ENCODE data around the gene MCM5. TPM values are rescaled to one million over a fixed set of nuclear protein-coding genes. Genes with fewer than 3 reads are reported as not detected.

The MCM5 gene
- total RNA-seq, 1 experiment from 2014 or later = 194 TPM

DNA sequence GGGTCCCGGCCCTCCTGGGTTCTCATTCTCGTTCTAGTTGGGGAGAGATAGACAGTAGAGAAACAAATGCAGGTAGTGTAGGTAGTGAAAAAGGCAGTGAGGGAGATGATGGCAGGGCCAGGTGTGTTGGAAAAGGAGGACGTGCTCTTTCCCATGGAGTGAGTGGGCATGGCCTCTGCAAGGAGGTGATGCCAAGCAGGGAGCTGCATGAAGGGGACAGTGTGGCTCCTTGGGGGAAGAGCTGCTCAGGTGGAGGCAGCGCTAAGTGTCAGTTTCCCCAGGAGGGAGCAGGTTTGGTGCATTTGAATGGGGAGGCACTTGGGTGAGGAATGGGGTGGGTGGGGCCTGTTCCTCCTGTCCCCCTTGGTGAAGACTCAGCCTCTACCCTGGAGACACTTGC lies 22.2 kb downstream of the MCM5 start:
- intact Hi-C loops (cut with micrococcal nuclease) = no loop called here
- no peak overlapping the region for H3K4me3 ChIP-seq (replicated peaks in 1 of 2; ENCODE audit: low read depth in 1 of 2, low read length in 2 of 2)
- peaks cover 17% of the 10 kb centered on the region in 2 experiments for H3K4me1 ChIP-seq (ENCODE audit: control insufficient read depth in 1 of 2, insufficient read depth in 2 of 2, low read length in 2 of 2)
- no peaks in the 10 kb centered on the region for H3K27me3 ChIP-seq (ENCODE audit: insufficient read depth, low read length)
- no peak overlapping the region for H3K27ac ChIP-seq (ENCODE audit: low read depth, low read length)
- no peak for TF ChIP-seq SRF (IDR thresholded peaks at IDR 0.05; ENCODE audit: low read depth)
- TF ChIP-seq, protein P1, sequence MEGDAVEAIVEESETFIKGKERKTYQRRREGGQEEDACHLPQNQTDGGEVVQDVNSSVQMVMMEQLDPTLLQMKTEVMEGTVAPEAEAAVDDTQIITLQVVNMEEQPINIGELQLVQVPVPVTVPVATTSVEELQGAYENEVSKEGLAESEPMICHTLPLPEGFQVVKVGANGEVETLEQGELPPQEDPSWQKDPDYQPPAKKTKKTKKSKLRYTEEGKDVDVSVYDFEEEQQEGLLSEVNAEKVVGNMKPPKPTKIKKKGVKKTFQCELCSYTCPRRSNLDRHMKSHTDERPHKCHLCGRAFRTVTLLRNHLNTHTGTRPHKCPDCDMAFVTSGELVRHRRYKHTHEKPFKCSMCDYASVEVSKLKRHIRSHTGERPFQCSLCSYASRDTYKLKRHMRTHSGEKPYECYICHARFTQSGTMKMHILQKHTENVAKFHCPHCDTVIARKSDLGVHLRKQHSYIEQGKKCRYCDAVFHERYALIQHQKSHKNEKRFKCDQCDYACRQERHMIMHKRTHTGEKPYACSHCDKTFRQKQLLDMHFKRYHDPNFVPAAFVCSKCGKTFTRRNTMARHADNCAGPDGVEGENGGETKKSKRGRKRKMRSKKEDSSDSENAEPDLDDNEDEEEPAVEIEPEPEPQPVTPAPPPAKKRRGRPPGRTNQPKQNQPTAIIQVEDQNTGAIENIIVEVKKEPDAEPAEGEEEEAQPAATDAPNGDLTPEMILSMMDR (IDR thresholded peaks at IDR 0.05 in 2 of 3, conservative IDR thresholded peaks at IDR 0.05 in 1 of 3; ENCODE audit: borderline replicate concordance in 1 of 3, insufficient read depth in 1 of 3, low read depth in 2 of 3, low read length in 2 of 3) = no peak
- ATAC-seq (no peak), DNase-seq (ENCODE audit: low read depth, low spot score) (no peak)
- H3K9me3 ChIP-seq (ENCODE audit: control insufficient read depth in 1 of 2, insufficient read depth in 1 of 2, low read depth in 1 of 2, low read length in 2 of 2) = no peaks in the 10 kb centered on the region
- BruUV-seq (replicated peaks) = no TSS peak
- ChIA-PET RAD21 (ENCODE audit: low non-redundant PET in 1 of 2, low total read pairs in 2 of 2, uncharacterized antibody in 2 of 2, unreplicated experiment in 2 of 2) (no interaction called here), CTCF (no interaction called here), POLR2A (no interaction called here)
- H3K9me2 ChIP-seq (ENCODE audit: insufficient read depth) = no peaks in the 10 kb centered on the region
- 0 out of 2 replicates have a peak, but pooled peaks cover 3% of the 10 kb centered on the region for H4K20me1 ChIP-seq (ENCODE audit: insufficient read depth)
- peaks cover 19 to 87% of the 10 kb centered on the region in 2 experiments for H3K36me3 ChIP-seq (ENCODE audit: control insufficient read depth in 1 of 2, insufficient read depth in 2 of 2, low read length in 2 of 2)
- H3K9ac ChIP-seq (ENCODE audit: low read length) = no peak overlapping the region
- H2AFZ ChIP-seq (ENCODE audit: low read depth, low read length, poor library complexity, severe bottlenecking) = no peak overlapping the region
- no peak overlapping the region for H3K4me2 ChIP-seq (ENCODE audit: low read length)
- H3K79me2 ChIP-seq (ENCODE audit: insufficient read depth, low read length) = peaks cover 7% of the 10 kb centered on the region; the same call in 1 of the 2 replicates

DNA sequence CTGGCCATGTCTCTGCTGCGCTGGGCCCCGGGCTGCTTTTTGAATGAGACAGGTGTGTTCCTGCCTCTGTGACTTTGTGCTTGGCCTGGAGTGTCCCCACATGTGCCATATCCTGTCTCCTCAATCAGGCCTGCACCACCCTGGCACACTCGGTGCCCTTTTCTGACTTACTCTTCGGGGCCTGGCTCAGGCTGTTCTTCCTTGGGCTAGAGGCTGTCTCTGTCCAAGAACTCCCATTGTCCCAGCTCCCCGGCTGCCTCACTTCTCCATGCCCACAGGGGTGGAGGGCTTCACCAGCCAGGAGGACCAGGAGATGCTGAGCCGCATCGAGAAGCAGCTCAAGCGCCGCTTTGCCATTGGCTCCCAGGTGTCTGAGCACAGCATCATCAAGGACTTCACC lies 23.0 kb downstream of the MCM5 start:
- H4K20me1 ChIP-seq (ENCODE audit: insufficient read depth) = 0 out of 2 replicates have a peak, but pooled peaks cover 3% of the 10 kb centered on the region
- ChIA-PET CTCF (no interaction called here), POLR2A (no interaction called here), RAD21 (ENCODE audit: low non-redundant PET in 1 of 2, low total read pairs in 2 of 2, uncharacterized antibody in 2 of 2, unreplicated experiment in 2 of 2) (no interaction called here)
- H3K27me3 ChIP-seq (ENCODE audit: insufficient read depth, low read length) = no peaks in the 10 kb centered on the region
- no peak for DNase-seq (ENCODE audit: low read depth, low spot score)
- H3K4me2 ChIP-seq (ENCODE audit: low read length) = no peak overlapping the region
- no peak for ATAC-seq
- no peak overlapping the region for H3K4me3 ChIP-seq (replicated peaks in 1 of 2; ENCODE audit: low read depth in 1 of 2, low read length in 2 of 2)
- H3K4me1 ChIP-seq (ENCODE audit: control insufficient read depth in 1 of 2, insufficient read depth in 2 of 2, low read length in 2 of 2) = peaks cover 17 to 18% of the 10 kb centered on the region in 2 experiments
- H3K36me3 ChIP-seq (ENCODE audit: control insufficient read depth in 1 of 2, insufficient read depth in 2 of 2, low read length in 2 of 2) = peaks cover 17 to 80% of the 10 kb centered on the region in 2 experiments
- H3K27ac ChIP-seq (ENCODE audit: low read depth, low read length) = no peak overlapping the region
- no peaks in the 10 kb centered on the region for H3K9me2 ChIP-seq (ENCODE audit: insufficient read depth)
- no peak overlapping the region for H2AFZ ChIP-seq (ENCODE audit: low read depth, low read length, poor library complexity, severe bottlenecking)
- no peak overlapping the region for H3K9ac ChIP-seq (ENCODE audit: low read length)
- no peaks in the 10 kb centered on the region for H3K9me3 ChIP-seq (ENCODE audit: control insufficient read depth in 1 of 2, insufficient read depth in 1 of 2, low read depth in 1 of 2, low read length in 2 of 2)
- H3K79me2 ChIP-seq (ENCODE audit: insufficient read depth, low read length) = peaks cover 7% of the 10 kb centered on the region; the same call in 1 of the 2 replicates
- no TSS peak for BruUV-seq (replicated peaks)
- intact Hi-C loops (cut with micrococcal nuclease) = no loop called here
- TF ChIP-seq SP1 (IDR thresholded peaks at IDR 0.05; ENCODE audit: low read depth) (no peak), ZFX (IDR thresholded peaks at IDR 0.05) (no peak), ZNF274 (IDR thresholded peaks at IDR 0.05; ENCODE audit: low read depth, low read length) (no peak), CEBPB (IDR thresholded peaks at IDR 0.05; ENCODE audit: low read depth) (no peak), POLR2AphosphoS5 (IDR thresholded peaks at IDR 0.05; ENCODE audit: low read depth, low read length) (no peak), SIN3A (IDR thresholded peaks at IDR 0.05; ENCODE audit: low read depth) (no peak), RAD21 (IDR thresholded peaks at IDR 0.05; ENCODE audit: low read depth) (no peak), TCF7L2 (IDR thresholded peaks at IDR 0.05; ENCODE audit: borderline replicate concordance, extremely low read depth, insufficient read depth, insufficient read length) (no peak), EZH2 (IDR thresholded peaks at IDR 0.05) (no peak)
- TF ChIP-seq, protein P2, sequence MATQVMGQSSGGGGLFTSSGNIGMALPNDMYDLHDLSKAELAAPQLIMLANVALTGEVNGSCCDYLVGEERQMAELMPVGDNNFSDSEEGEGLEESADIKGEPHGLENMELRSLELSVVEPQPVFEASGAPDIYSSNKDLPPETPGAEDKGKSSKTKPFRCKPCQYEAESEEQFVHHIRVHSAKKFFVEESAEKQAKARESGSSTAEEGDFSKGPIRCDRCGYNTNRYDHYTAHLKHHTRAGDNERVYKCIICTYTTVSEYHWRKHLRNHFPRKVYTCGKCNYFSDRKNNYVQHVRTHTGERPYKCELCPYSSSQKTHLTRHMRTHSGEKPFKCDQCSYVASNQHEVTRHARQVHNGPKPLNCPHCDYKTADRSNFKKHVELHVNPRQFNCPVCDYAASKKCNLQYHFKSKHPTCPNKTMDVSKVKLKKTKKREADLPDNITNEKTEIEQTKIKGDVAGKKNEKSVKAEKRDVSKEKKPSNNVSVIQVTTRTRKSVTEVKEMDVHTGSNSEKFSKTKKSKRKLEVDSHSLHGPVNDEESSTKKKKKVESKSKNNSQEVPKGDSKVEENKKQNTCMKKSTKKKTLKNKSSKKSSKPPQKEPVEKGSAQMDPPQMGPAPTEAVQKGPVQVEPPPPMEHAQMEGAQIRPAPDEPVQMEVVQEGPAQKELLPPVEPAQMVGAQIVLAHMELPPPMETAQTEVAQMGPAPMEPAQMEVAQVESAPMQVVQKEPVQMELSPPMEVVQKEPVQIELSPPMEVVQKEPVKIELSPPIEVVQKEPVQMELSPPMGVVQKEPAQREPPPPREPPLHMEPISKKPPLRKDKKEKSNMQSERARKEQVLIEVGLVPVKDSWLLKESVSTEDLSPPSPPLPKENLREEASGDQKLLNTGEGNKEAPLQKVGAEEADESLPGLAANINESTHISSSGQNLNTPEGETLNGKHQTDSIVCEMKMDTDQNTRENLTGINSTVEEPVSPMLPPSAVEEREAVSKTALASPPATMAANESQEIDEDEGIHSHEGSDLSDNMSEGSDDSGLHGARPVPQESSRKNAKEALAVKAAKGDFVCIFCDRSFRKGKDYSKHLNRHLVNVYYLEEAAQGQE (IDR thresholded peaks at IDR 0.05; ENCODE audit: low read depth) = no peak
- TF ChIP-seq, protein P3, sequence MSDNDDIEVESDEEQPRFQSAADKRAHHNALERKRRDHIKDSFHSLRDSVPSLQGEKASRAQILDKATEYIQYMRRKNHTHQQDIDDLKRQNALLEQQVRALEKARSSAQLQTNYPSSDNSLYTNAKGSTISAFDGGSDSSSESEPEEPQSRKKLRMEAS (IDR thresholded peaks at IDR 0.05) = no peak

Measured in HCT116 (cell line).